A673 (cell line): ENCODE results near the gene CRACR2A.

Source experiments
- EZH2 ChIP-seq: fragments of 200-600 bp; sonication (generic); IDR thresholded peaks from 2 replicates; pipeline ENCODE4 v1.6.1; 2017; ENCODE audit warnings: borderline replicate concordance, low read depth, mild to moderate bottlenecking, mixed read lengths, antibody characterized with exemption, low read length; ENCODE audit not compliant: poor library complexity, severe bottlenecking
- TF ChIP-seq, protein P1 (sequence below): fragments of 300-800, 200-600 bp; sonication (generic); conservative IDR thresholded peaks from 2 replicates; pipeline ENCODE4 v1.5.1; 2017; ENCODE audit warnings: low read depth, mild to moderate bottlenecking, antibody characterized with exemption, low read length, moderate library complexity, mixed read lengths

DNA sequence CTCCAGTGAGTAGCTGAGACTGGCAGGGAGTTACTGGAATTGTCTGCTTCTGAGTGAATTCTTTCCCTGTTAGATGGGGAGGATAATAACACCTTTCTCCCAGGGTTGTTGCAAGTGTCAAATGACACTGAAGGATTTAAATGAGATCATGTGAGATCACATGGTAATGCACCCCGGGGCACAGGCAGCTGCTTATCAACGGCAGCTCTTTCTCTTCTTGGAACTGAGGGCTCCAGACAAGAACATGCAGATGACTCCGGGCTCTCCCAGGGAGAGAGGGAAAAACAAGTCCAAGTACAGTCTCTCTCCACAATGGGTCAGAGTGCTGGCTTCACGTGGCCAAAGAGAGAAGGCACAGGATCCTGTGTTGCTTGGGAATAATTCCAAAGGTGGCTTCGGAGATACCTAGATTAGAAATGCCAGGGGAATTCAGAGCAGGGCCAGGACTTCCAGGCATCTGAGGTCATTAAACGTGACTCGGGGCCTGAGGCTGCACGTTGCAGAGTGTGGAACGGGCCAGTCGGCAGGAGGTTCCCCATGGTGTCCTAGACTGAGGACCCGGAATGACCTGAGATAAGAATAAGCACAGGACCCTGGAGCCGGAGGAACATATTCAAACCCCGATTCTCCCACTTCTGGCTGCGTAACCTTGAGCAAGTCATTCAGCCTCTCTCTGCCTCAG is 152.7 kb downstream of the CRACR2A start:
- TF ChIP-seq, protein P1, sequence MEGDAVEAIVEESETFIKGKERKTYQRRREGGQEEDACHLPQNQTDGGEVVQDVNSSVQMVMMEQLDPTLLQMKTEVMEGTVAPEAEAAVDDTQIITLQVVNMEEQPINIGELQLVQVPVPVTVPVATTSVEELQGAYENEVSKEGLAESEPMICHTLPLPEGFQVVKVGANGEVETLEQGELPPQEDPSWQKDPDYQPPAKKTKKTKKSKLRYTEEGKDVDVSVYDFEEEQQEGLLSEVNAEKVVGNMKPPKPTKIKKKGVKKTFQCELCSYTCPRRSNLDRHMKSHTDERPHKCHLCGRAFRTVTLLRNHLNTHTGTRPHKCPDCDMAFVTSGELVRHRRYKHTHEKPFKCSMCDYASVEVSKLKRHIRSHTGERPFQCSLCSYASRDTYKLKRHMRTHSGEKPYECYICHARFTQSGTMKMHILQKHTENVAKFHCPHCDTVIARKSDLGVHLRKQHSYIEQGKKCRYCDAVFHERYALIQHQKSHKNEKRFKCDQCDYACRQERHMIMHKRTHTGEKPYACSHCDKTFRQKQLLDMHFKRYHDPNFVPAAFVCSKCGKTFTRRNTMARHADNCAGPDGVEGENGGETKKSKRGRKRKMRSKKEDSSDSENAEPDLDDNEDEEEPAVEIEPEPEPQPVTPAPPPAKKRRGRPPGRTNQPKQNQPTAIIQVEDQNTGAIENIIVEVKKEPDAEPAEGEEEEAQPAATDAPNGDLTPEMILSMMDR = no peak
- TF ChIP-seq EZH2 = no peak
